Measurements from ENCODE around the gene NEK4. TPM values are rescaled to one million over a fixed set of nuclear protein-coding genes. Genes with fewer than 3 reads are reported as not detected.

Gene NEK4
- total and polyA plus RNA-seq, 2 of the 13 experiments (the other 11 are each of a cell fraction or from before 2014, with no cell fraction given): 16.5 to 38.0 TPM

DNA sequence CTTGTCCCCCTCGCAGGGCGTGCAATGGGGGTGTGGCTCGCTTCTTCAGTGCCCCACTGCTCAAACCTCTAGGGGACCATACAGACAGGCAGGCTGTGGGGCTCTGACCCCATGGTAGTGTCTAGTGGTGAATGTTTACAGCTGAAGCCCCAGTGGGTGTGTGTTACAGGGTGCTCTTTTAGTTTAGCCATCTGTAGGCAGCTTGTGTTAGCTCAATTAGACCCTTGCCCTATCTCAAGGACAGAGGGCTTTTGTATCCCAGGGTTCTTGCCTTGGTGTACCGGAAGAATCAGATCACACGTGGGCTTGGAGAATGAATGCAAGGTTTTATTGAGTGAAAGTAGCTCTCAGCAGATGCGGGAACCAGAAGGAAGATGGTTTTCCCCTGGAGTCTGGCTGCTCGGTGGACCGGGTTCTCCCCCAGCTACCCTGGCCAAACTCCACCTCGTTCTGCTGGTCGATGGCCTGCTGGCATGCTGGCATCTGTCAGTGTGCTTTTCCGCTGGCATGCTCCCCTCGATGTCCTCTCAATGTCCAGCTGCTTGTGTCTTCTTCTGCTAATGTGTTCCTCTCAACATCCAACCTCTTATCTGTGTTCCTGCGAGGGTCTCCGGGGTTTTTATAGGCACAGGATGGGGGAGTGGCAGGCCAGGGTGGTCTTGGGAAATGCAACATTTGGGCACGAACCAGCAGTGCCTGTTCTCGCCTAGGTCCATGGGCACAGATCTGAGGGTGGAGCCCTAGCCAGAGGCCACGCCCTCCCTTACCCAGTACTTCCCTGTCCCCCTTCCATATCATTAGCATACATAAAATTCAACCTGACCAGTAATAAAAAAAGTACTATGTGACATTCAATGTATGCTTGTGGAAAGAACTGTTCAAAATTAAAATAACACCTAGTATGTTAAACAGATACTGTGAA is 58.2 kb downstream of the NEK4 start:
- Histone ChIP-seq H3K79me2 (ENCODE audit: insufficient read depth, low read length) (peaks cover 9% of the 10 kb centered on the region), H4K20me1 (ENCODE audit: insufficient read depth, low read length) (no peaks in the 10 kb centered on the region), H3K9me3 (ENCODE audit: low read length) (no peaks in the 10 kb centered on the region), H3K4me1 (ENCODE audit: insufficient read depth, low read length) (peaks cover 48% of the 10 kb centered on the region), H3K27ac (ENCODE audit: extremely low read length, insufficient read depth, low read length) (peak overlapping the region; percentile 65), H2AFZ (ENCODE audit: low read length) (no peak overlapping the region), H3K36me3 (replicated peaks in 1 of 2; ENCODE audit: control insufficient read depth in 1 of 2, insufficient read depth in 2 of 2, low read length in 2 of 2) (peaks cover 1 to 6% of the 10 kb centered on the region in 2 experiments; a peak in 1 of 5 replicates), H3K9ac (ENCODE audit: insufficient read depth, low read depth, low read length) (peak overlapping the region; percentile 36; the same call in 1 of the 2 replicates), H3K4me2 (ENCODE audit: low read depth, low read length) (peak overlapping the region; percentile 47), H3K27me3 (ENCODE audit: control insufficient read depth in 1 of 2, insufficient read depth in 2 of 2, low read length in 2 of 2) (no peaks in the 10 kb centered on the region), H3K4me3 (replicated peaks in 1 of 3; ENCODE audit: insufficient read depth in 1 of 3, low read depth in 2 of 3, low read length in 3 of 3) (no peak overlapping the region)
- in situ Hi-C loops (cut with HindIII; ENCODE audit: extremely low pct_ligation_motif_present, low pct_unique_long_range_greater_than_20kb) (no loop called here), intact Hi-C loops (cut with micrococcal nuclease; ENCODE audit: unreplicated experiment) (no loop called here)
- 74% methylated on average over 17 of the region's 17 CpGs for WGBS (ENCODE audit: low lambda C conversion rate)
- FAIRE-seq (no peak), DNase-seq (ENCODE audit: low spot score) (peak; percentile 59), ATAC-seq (peak; percentile 59)
- ChIA-PET CTCF (ENCODE audit: low intra/inter-chr PET ratio, low total read pairs) (no interaction called here), POLR2A (interaction anchor here (0.9 kb wide), 1 partner anchor 25 kb away, joined by 3 read pairs; no protein-coding TSS in a partner anchor)
- no TSS peak for BruUV-seq (replicated peaks)
- TF ChIP-seq REL (CRISPR knock-in tag; conservative IDR thresholded peaks at IDR 0.05) (0 out of 2 replicates have a peak, but pooled peaks have one; percentile 50), JUND (CRISPR knock-in tag; IDR thresholded peaks at IDR 0.05) (no peak), ZMYM2 (CRISPR knock-in tag; IDR thresholded peaks at IDR 0.05) (0 out of 2 replicates have a peak, but pooled peaks have one; percentile 25), ZNF207 (IDR thresholded peaks at IDR 0.05; ENCODE audit: borderline replicate concordance) (no peak), MAFK (conservative IDR thresholded peaks at IDR 0.05 in 1 of 2, IDR thresholded peaks at IDR 0.05 in 1 of 2; ENCODE audit: low read length in 2 of 2) (no peak), ZKSCAN5 (CRISPR knock-in tag; IDR thresholded peaks at IDR 0.05) (no peak), CHD2 (IDR thresholded peaks at IDR 0.05; ENCODE audit: low read depth, low read length) (no peak), SAP130 (CRISPR knock-in tag; IDR thresholded peaks at IDR 0.05; ENCODE audit: low read depth) (no peak), BCL6 (CRISPR knock-in tag; IDR thresholded peaks at IDR 0.05) (no peak), HNRNPL (IDR thresholded peaks at IDR 0.05; ENCODE audit: low read depth, low read length) (peak; percentile 91), KDM6A (CRISPR knock-in tag; IDR thresholded peaks at IDR 0.05; ENCODE audit: low read depth) (no peak), ZFP90 (CRISPR knock-in tag; IDR thresholded peaks at IDR 0.05; ENCODE audit: borderline replicate concordance) (no peak)
- TF ChIP-seq, protein P1, sequence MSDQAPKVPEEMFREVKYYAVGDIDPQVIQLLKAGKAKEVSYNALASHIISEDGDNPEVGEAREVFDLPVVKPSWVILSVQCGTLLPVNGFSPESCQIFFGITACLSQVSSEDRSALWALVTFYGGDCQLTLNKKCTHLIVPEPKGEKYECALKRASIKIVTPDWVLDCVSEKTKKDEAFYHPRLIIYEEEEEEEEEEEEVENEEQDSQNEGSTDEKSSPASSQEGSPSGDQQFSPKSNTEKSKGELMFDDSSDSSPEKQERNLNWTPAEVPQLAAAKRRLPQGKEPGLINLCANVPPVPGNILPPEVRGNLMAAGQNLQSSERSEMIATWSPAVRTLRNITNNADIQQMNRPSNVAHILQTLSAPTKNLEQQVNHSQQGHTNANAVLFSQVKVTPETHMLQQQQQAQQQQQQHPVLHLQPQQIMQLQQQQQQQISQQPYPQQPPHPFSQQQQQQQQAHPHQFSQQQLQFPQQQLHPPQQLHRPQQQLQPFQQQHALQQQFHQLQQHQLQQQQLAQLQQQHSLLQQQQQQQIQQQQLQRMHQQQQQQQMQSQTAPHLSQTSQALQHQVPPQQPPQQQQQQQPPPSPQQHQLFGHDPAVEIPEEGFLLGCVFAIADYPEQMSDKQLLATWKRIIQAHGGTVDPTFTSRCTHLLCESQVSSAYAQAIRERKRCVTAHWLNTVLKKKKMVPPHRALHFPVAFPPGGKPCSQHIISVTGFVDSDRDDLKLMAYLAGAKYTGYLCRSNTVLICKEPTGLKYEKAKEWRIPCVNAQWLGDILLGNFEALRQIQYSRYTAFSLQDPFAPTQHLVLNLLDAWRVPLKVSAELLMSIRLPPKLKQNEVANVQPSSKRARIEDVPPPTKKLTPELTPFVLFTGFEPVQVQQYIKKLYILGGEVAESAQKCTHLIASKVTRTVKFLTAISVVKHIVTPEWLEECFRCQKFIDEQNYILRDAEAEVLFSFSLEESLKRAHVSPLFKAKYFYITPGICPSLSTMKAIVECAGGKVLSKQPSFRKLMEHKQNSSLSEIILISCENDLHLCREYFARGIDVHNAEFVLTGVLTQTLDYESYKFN (CRISPR knock-in tag; conservative IDR thresholded peaks at IDR 0.05): 0 out of 2 replicates have a peak, but pooled peaks have one; percentile 27
- TF ChIP-seq, protein P2, sequence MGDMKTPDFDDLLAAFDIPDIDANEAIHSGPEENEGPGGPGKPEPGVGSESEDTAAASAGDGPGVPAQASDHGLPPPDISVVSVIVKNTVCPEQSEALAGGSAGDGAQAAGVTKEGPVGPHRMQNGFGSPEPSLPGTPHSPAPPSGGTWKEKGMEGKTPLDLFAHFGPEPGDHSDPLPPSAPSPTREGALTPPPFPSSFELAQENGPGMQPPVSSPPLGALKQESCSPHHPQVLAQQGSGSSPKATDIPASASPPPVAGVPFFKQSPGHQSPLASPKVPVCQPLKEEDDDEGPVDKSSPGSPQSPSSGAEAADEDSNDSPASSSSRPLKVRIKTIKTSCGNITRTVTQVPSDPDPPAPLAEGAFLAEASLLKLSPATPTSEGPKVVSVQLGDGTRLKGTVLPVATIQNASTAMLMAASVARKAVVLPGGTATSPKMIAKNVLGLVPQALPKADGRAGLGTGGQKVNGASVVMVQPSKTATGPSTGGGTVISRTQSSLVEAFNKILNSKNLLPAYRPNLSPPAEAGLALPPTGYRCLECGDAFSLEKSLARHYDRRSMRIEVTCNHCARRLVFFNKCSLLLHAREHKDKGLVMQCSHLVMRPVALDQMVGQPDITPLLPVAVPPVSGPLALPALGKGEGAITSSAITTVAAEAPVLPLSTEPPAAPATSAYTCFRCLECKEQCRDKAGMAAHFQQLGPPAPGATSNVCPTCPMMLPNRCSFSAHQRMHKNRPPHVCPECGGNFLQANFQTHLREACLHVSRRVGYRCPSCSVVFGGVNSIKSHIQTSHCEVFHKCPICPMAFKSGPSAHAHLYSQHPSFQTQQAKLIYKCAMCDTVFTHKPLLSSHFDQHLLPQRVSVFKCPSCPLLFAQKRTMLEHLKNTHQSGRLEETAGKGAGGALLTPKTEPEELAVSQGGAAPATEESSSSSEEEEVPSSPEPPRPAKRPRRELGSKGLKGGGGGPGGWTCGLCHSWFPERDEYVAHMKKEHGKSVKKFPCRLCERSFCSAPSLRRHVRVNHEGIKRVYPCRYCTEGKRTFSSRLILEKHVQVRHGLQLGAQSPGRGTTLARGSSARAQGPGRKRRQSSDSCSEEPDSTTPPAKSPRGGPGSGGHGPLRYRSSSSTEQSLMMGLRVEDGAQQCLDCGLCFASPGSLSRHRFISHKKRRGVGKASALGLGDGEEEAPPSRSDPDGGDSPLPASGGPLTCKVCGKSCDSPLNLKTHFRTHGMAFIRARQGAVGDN (CRISPR knock-in tag; IDR thresholded peaks at IDR 0.05): peak; percentile 72
- TF ChIP-seq, protein P3, sequence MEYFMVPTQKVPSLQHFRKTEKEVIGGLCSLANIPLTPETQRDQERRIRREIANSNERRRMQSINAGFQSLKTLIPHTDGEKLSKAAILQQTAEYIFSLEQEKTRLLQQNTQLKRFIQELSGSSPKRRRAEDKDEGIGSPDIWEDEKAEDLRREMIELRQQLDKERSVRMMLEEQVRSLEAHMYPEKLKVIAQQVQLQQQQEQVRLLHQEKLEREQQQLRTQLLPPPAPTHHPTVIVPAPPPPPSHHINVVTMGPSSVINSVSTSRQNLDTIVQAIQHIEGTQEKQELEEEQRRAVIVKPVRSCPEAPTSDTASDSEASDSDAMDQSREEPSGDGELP (IDR thresholded peaks at IDR 0.05; ENCODE audit: borderline replicate concordance, low read depth): 0 out of 2 replicates have a peak, but pooled peaks have one; percentile 17

Measured in HepG2 (cell line).